ENCODE measurements around the gene TMEM52. TPM values are rescaled to one million over a fixed set of nuclear protein-coding genes. Genes with fewer than 3 reads are reported as not detected.

TMEM52 gene
- total and polyA plus RNA-seq, 9 of the 15 experiments (the other 6 are each of a cell fraction or from before 2014, with no cell fraction given): 0.37 to 22.5 (median 6.8) TPM

DNA sequence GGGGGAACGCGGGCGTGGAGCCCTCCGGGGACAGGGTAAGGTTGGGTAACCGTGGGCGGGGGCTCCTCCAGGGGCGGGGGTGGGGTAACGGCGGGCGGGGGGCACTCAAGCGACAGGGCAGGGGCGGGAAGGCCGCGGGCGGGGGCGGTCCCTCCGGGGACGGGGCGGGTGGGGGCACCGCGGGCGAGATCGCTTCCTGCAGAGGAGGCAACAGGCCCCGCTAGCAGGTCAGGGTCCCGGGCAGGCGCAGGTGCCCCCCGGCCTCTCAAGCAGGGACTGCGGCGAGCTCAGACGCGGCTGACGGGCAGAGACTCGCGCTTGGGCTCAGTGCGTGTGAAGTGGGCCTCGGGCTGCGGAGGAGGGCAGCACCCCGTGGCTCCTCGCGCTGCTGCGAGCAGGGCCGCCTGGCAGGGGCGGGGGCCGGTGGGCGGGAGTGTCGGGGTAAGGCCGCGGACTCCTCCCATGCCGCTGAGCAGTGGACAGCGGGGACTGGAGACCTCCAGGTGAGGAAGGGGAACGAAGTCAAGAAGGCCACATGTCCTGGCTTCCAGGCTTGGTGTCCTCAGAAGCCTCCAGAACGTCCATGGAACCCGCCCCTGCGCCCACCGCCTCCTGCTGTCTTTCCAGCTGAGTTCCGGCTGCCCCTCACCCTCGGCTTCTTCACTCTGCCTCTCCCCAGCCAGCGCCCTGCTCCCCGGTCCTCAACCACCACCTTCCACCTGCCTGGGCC lies 27.6 kb downstream of the TMEM52 start (continued):
- no peak for TF ChIP-seq ELF1 (tag; IDR thresholded peaks at IDR 0.05)
- no peak for TF ChIP-seq CHD2 (IDR thresholded peaks at IDR 0.05; ENCODE audit: low read depth, low read length)
- no peak for TF ChIP-seq HNRNPK (IDR thresholded peaks at IDR 0.05; ENCODE audit: low read depth, low read length, poor library complexity, severe bottlenecking)
- TF ChIP-seq CHD1 (IDR thresholded peaks at IDR 0.05; ENCODE audit: low read length): peak; percentile 51
- TF ChIP-seq POLR2AphosphoS5 (IDR thresholded peaks at IDR 0.05; ENCODE audit: control insufficient read depth, insufficient read depth, low read depth, low read length): 0 out of 2 replicates have a peak, but pooled peaks have one; percentile 8
- no peak for TF ChIP-seq SRSF1 (IDR thresholded peaks at IDR 0.05; ENCODE audit: low read depth, low read length)
- peak; percentile 52; the same call in 1 of the 2 replicates for TF ChIP-seq EP400 (IDR thresholded peaks at IDR 0.05)
- TF ChIP-seq, protein P1, sequence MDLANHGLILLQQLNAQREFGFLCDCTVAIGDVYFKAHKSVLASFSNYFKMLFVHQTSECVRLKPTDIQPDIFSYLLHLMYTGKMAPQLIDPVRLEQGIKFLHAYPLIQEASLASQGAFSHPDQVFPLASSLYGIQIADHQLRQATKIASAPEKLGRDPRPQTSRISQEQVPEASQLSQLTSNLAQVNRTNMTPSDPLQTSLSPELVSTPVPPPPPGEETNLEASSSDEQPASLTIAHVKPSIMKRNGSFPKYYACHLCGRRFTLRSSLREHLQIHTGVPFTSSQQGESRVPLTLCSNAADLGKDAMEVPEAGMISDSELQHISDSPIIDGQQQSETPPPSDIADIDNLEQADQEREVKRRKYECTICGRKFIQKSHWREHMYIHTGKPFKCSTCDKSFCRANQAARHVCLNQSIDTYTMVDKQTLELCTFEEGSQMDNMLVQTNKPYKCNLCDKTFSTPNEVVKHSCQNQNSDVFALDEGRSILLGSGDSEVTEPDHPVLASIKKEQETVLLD (IDR thresholded peaks at IDR 0.05): no peak
- TF ChIP-seq ZNF239 (CRISPR knock-in tag; IDR thresholded peaks at IDR 0.05): no peak
- TF ChIP-seq RBBP5 (IDR thresholded peaks at IDR 0.05; ENCODE audit: borderline replicate concordance, insufficient read depth, low read length, poor library complexity, severe bottlenecking): peak; percentile 1
- TF ChIP-seq PCBP2 (IDR thresholded peaks at IDR 0.05; ENCODE audit: low read depth, low read length, poor library complexity, severe bottlenecking): no peak
- TF ChIP-seq DPF2 (IDR thresholded peaks at IDR 0.05): peak; percentile 39; the same call in 1 of the 2 replicates
- no peak for TF ChIP-seq E2F3 (CRISPR knock-in tag; IDR thresholded peaks at IDR 0.05)
- TF ChIP-seq GABPB2 (CRISPR knock-in tag; conservative IDR thresholded peaks at IDR 0.05): no peak
- TF ChIP-seq, protein P2, sequence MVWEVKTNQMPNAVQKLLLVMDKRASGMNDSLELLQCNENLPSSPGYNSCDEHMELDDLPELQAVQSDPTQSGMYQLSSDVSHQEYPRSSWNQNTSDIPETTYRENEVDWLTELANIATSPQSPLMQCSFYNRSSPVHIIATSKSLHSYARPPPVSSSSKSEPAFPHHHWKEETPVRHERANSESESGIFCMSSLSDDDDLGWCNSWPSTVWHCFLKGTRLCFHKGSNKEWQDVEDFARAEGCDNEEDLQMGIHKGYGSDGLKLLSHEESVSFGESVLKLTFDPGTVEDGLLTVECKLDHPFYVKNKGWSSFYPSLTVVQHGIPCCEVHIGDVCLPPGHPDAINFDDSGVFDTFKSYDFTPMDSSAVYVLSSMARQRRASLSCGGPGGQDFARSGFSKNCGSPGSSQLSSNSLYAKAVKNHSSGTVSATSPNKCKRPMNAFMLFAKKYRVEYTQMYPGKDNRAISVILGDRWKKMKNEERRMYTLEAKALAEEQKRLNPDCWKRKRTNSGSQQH (CRISPR knock-in tag; IDR thresholded peaks at IDR 0.05): no peak
- TF ChIP-seq ZFP30 (CRISPR knock-in tag; IDR thresholded peaks at IDR 0.05; ENCODE audit: borderline replicate concordance): no peak
- 0 out of 2 replicates have a peak, but pooled peaks have one; percentile 13 for TF ChIP-seq ETV1 (tag; conservative IDR thresholded peaks at IDR 0.05; ENCODE audit: low read depth)
- TF ChIP-seq ZC3H4 (CRISPR knock-in tag; IDR thresholded peaks at IDR 0.05; ENCODE audit: borderline replicate concordance): no peak
- no peak for TF ChIP-seq BRF1 (IDR thresholded peaks at IDR 0.05; ENCODE audit: borderline replicate concordance, extremely low read depth, insufficient read length)
- TF ChIP-seq, protein P3, sequence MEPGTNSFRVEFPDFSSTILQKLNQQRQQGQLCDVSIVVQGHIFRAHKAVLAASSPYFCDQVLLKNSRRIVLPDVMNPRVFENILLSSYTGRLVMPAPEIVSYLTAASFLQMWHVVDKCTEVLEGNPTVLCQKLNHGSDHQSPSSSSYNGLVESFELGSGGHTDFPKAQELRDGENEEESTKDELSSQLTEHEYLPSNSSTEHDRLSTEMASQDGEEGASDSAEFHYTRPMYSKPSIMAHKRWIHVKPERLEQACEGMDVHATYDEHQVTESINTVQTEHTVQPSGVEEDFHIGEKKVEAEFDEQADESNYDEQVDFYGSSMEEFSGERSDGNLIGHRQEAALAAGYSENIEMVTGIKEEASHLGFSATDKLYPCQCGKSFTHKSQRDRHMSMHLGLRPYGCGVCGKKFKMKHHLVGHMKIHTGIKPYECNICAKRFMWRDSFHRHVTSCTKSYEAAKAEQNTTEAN (CRISPR knock-in tag; IDR thresholded peaks at IDR 0.05): no peak
- no peak for TF ChIP-seq MYC (IDR thresholded peaks at IDR 0.05; ENCODE audit: low read depth, low read length)
- no peak for TF ChIP-seq MYC (CRISPR knock-in tag; IDR thresholded peaks at IDR 0.05; ENCODE audit: borderline replicate concordance, low read depth)
- peak; percentile 38; the same call in 1 of the 2 replicates for TF ChIP-seq GATAD2A (IDR thresholded peaks at IDR 0.05)

Data from K562 (cell line).